Hindlimb muscle (tissue), 1 donor: Measurements from ENCODE around the gene SAYSD1. TPM values are rescaled to one million over a fixed set of nuclear protein-coding genes. Genes with fewer than 3 reads are reported as not detected.

ENCODE experiments used
- DNase-seq: peaks from one replicate; pipeline ENCODE4 v3.0.0-alpha.2; 2013
- polyA plus RNA-seq: library from polyadenylated mRNA; unstranded; fragments of 120-200 nt; gene quantifications from one replicate; pipeline ENCODE4 v1.2.1, GENCODE V29; 2013; ENCODE audit not compliant: insufficient read length

The SAYSD1 gene
- polyA plus RNA-seq, 1 donor = 10.4 TPM

DNA sequence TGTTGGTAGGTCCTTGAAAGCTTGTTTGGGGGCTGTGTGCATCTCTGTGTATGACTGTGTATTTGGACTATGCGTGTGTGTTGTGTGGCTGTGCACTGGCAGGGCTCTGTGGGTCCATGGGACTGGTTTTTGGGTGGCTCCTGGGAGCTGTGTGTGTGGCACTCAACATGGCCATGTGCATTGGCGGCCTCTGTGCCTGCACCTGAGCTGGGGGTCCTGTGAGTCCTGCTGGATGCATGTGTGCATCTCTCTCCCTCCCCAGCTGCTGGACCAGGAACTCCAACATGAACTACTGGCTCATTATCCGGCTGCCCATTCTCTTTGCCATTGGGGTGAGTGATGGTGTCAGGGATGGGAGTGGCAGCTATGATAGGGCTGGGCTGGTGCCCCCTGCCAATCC lies 36.3 kb downstream of the SAYSD1 start:
- DNase-seq = no peak

DNA sequence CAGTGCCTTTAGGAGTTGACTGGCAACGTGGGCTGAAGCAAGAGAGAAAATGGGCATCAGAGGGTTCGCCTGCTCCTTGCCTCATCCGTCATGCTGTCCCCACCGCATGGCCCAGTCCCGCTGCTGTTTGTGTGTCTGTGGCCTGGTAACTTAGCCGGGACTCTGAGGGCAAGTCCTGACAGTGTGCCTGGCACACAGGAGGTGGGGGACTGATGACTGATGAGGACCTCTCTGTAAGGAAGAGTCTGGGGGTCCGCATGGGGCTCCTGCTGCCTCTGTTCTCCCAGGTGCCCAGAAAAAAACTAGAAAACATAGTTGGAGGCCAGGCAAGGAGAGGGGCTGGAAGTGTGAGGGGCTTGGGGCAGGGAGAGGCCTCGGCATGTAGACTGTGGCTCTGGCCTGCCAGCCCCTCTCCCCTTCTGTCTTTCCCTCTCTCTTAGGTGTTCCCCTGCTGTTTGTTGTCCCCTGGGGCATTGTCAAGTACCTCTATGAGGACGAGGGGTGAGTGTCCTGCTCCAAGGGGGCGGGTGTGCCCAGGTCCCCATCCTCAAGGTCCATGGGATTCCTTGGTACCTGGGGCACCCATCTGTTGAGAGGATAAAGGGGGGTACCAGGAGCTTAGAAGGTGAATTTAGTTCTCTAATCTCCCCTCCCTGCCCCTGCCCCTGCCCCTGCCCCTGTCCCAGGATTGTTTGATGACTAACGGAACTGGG lies 36.9 kb downstream of the SAYSD1 start:
- no peak for DNase-seq

- no peak for DNase-seq
Measured at GRCh38 chr6:39076623-39077535, 38.1 kb downstream of the SAYSD1 start.

GRCh38 chr6:39075807-39076622 lies 39.0 kb downstream of the SAYSD1 start:
- DNase-seq = no peak

GRCh38 chr6:39075010-39075686 lies 39.8 kb downstream of the SAYSD1 start:
- no peak for DNase-seq

- DNase-seq = no peak
Measured at GRCh38 chr6:39074486-39074885, 40.5 kb downstream of the SAYSD1 start.

DNA sequence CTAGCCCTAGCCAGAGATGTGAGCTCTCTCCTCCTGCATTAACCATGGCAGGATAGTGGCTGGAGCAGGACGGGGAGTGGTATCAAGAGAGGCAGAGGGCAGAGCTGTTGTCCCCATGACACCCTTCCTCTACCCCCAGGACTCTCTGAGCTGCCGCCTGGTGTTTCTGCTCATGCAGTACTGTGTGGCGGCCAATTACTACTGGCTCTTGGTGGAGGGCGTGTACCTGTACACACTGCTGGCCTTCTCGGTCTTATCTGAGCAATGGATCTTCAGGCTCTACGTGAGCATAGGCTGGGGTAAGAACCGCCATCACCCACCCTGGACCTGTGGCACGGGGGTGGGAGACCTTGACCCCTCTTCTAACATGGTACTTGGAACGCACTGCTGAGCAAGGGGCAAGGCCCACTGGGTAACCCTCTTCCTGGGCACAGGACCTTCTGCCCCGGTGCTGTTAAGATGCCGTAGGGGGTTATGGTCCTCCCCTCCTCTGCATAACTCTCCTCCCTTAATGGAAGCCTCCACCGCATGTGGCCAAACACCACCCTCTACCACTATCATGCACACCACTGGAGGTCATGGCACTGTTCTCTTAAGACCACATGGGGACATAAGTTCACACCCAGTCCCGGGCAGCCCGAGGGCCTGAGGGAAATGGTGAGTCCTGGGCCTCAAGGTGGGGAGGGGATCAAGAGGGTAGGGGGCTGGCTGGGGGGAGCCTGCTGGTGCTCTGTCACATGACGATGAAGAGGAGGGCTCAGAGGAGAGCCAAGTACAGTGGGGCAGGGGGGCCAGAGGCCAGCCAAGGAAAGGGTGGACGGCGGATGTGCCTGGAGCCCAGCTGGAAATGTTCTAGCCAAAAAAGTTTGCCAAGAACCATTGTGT lies 41.3 kb downstream of the SAYSD1 start:
- DNase-seq = no peak

- DNase-seq = no peak
Measured at GRCh38 chr6:39072830-39073229, 42.2 kb downstream of the SAYSD1 start.

GRCh38 chr6:39068391-39068790 lies 46.6 kb downstream of the SAYSD1 start:
- no peak for DNase-seq

DNA sequence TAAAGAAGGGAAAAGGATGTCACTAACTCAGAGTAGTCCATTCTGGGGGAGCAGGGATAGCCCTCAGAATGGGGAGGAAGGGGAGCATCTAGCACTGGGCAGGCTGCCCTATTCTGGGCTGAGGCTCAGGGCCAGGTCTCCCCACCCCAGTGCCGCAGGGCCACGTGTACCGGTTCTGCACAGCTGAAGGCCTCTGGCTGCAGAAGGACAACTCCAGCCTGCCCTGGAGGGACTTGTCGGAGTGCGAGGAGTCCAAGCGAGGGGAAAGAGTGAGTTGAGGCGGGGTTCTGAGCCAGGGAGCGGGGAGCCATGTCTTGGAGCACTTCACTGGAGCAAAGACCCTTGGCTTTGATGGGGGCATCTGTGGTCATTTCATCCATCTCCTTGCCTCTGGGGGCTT lies 49.4 kb downstream of the SAYSD1 start:
- no peak for DNase-seq

DNA sequence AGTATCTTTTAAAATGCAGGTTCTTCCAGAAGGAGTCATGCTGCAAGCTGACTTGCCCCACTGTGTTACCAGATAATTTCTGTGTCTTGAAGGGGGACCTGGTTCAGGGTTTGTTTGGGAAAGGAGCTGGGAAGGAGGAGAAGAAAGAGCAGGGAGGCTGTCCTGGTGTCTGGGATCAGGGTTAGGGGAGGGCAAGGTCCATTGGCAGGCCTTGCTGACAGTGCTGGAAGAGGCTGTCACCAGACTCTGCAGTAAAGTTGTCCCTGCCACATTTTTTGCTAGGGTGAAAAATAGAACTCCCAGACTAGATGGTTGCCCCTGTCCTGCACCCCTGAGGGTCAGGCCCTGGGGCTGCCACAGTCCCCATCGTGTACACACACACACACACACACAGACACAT lies 51.5 kb downstream of the SAYSD1 start:
- DNase-seq = no peak

GRCh38 chr6:39062014-39062740 lies 52.8 kb downstream of the SAYSD1 start:
- DNase-seq = no peak

DNA sequence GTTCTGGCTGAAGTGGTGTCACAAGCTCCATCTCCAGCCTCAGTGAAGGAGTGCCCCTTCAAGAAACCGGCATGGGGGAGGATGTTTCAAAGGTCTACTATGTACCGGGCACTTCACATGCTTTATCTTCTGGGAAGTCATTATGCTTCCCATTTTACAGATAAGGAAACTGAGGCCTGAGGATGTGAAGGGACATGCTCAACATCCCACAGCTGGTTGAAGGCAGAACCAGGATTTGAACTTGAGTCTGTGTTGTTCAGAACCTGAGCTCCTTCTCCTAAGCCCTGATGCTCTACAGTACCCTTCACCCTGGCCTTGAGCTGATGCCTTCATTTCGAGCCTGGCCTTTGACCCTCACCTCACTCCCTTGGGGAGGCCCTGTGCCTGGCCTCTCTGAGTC lies 53.4 kb downstream of the SAYSD1 start:
- DNase-seq = no peak

DNA sequence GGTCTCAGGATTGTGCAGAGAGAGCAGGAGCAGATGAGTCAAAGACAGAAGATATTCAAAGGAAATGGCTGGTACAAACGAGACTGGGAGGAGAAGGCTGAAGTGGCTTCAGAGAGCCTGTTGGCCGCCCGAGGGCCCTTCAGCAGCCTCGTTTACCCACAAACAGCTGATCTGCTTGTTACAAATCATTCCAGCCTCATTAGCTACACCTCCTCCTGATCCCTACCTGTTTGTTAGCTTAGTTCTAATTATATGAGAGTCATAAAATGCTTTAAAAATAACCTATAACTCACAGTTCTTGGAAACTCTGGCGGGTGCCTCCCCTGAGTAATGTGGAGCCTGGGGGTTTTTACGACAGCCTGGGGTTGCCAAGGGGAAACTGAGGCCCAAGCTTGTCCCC lies 53.8 kb downstream of the SAYSD1 start:
- no peak for DNase-seq

GRCh38 chr6:39060467-39061160 lies 54.4 kb downstream of the SAYSD1 start:
- DNase-seq = no peak

DNA sequence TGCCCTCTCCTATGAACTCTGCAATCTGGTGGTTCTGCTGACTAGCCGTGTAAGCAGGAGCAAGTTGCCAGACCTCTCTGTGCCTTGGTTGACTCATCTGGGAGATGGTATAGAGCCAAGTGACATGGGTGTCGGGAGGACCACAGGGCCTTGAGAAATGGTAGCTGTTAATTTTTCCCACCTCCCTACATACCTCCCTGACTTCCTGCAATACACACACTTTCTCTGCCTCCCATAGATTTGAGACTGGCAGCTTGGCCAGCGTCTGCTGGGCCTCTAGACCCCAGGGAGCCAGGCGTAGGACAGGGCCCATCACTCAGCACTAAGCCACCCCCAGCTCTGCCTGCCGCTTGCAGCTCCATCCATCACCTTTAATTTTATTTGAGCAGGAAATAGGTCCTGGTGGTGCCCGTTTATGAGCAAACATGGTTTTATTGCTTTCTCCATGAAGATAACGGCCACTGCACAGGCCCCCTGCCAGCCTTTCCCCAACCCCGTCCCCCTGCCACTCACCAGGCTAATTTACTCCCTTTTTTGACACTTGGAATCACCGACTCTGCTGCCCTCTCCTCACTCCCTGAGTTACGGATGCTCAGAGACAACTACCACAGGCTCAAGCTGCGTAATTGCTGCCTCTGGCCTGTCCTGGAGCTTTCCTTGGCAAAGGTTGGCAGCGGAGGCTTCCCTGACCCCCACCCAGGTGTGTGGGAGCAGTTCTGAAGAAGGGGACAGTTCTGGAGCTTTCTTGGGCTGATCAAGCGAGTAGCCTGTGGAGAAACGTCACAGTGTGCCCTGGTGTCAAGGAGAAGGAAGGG lies 55.3 kb downstream of the SAYSD1 start:
- DNase-seq = no peak

DNA sequence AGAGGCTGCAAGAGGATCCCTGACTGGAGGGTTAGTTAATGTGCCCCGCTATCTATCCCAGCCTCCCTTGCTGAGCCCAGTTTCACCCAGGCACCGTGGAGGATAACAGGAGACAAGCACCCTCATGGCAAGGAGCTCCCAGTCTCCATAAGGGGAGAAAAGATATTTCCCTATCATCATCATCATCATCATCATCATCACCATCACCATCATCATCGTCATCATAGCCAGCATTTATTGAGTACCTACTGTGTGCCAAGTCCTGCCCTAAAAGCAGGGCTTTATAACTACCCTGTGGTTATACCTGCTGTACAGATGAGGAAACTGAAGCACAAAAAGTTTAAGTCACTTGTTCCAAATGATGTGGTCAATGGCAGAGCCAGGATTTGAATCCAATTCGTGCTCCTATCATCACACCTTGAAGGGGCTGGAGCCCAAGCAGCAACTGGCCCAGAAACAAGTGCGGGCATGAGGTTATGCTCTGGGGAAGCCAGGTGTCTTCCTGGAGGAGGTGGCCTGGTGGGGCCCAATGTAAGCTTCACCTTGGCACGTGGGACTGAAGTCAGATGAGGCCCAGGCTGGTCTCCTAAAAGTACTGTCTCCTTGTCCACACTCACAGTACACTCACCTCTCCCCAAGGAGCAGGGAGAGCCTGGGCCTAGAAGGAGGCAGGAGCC lies 56.4 kb downstream of the SAYSD1 start:
- no peak for DNase-seq
